ENCODE results near the gene RASD2.

The RASD2 gene

GRCh38 chr22:35600476-35600875 is 59.8 kb downstream of the RASD2 start:
- no peak overlapping the region for H3K27ac ChIP-seq (ENCODE audit: low read length)
- H3K27me3 ChIP-seq (ENCODE audit: low read depth, low read length), result no peaks in the 10 kb centered on the region

GRCh38 chr22:35601013-35601580 is 60.5 kb downstream of the RASD2 start:
- no peaks in the 10 kb centered on the region for H3K9me3 ChIP-seq (ENCODE audit: control insufficient read depth in 1 of 2, low read length in 2 of 2)
- H3K27ac ChIP-seq (ENCODE audit: low read length), result no peak overlapping the region
- H3K36me3 ChIP-seq (ENCODE audit: control insufficient read depth in 1 of 2, insufficient read depth in 2 of 2, low read length in 2 of 2), result no peaks in the 10 kb centered on the region
- no peak overlapping the region for H3K4me3 ChIP-seq (ENCODE audit: low read depth in 1 of 2, low read length in 2 of 2)
- peaks cover 4 to 17% of the 10 kb centered on the region in 2 donors for H3K4me1 ChIP-seq (ENCODE audit: control insufficient read depth in 1 of 2, insufficient read depth in 2 of 2, low read length in 2 of 2)
- H3K27me3 ChIP-seq (ENCODE audit: low read depth, low read length), result no peaks in the 10 kb centered on the region

More at GRCh38 chr22:35600476-35600875, 59.8 kb downstream of the RASD2 start:
- H3K9me3 ChIP-seq (ENCODE audit: control insufficient read depth in 1 of 2, low read length in 2 of 2), result no peaks in the 10 kb centered on the region
- H3K36me3 ChIP-seq (ENCODE audit: control insufficient read depth in 1 of 2, insufficient read depth in 2 of 2, low read length in 2 of 2), result no peaks in the 10 kb centered on the region
- no peak overlapping the region for H3K4me3 ChIP-seq (ENCODE audit: low read depth in 1 of 2, low read length in 2 of 2)
- peaks cover 2 to 11% of the 10 kb centered on the region in 2 donors for H3K4me1 ChIP-seq (ENCODE audit: control insufficient read depth in 1 of 2, insufficient read depth in 2 of 2, low read length in 2 of 2)

GRCh38 chr22:35601743-35602615 is 61.3 kb downstream of the RASD2 start:
- Histone ChIP-seq H3K27ac (ENCODE audit: low read length) (no peak overlapping the region), H3K4me3 (ENCODE audit: low read depth in 1 of 2, low read length in 2 of 2) (no peak overlapping the region), H3K4me1 (ENCODE audit: control insufficient read depth in 1 of 2, insufficient read depth in 2 of 2, low read length in 2 of 2) (peaks cover 4 to 25% of the 10 kb centered on the region in 2 donors), H3K9me3 (ENCODE audit: control insufficient read depth in 1 of 2, low read length in 2 of 2) (no peaks in the 10 kb centered on the region), H3K27me3 (ENCODE audit: low read depth, low read length) (no peaks in the 10 kb centered on the region), H3K36me3 (ENCODE audit: control insufficient read depth in 1 of 2, insufficient read depth in 2 of 2, low read length in 2 of 2) (no peaks in the 10 kb centered on the region)

Data from muscle layer of duodenum (tissue), 2 donors.